Measurements from ENCODE around the gene ADGRD1. TPM values are rescaled to one million over a fixed set of nuclear protein-coding genes. Genes with fewer than 3 reads are reported as not detected.

ADGRD1 gene
- total RNA-seq, 1 donor from 2014 or later: 11.0 TPM

GRCh38 chr12:131000000-131000486, 46.3 kb downstream of the ADGRD1 start:
- TF ChIP-seq CTCF (conservative IDR thresholded peaks at IDR 0.05): no peak
- no peak overlapping the region for H3K4me3 Mint-ChIP-seq
- no peak for DNase-seq (ENCODE audit: extremely low spot score, unreplicated experiment)
- H3K9me3 Mint-ChIP-seq: peaks cover 4% of the 10 kb centered on the region
- no peaks in the 10 kb centered on the region for H3K36me3 Mint-ChIP-seq
- H3K4me1 Mint-ChIP-seq (ENCODE audit: unreplicated experiment): no peaks in the 10 kb centered on the region
- H3K27me3 Mint-ChIP-seq: no peaks in the 10 kb centered on the region
- no peak overlapping the region for H3K27ac Mint-ChIP-seq

GRCh38 chr12:131001493-131001892, 47.8 kb downstream of the ADGRD1 start:
- Mint-ChIP-seq H3K9me3 (peaks cover 4% of the 10 kb centered on the region), H3K4me3 (no peak overlapping the region), H3K36me3 (no peaks in the 10 kb centered on the region), H3K27me3 (no peaks in the 10 kb centered on the region), H3K27ac (no peak overlapping the region), H3K4me1 (ENCODE audit: unreplicated experiment) (no peaks in the 10 kb centered on the region)
- TF ChIP-seq CTCF (conservative IDR thresholded peaks at IDR 0.05): no peak
- DNase-seq (ENCODE audit: extremely low spot score, unreplicated experiment): no peak

- no peak for TF ChIP-seq CTCF (conservative IDR thresholded peaks at IDR 0.05)
- peaks cover 4% of the 10 kb centered on the region for H3K9me3 Mint-ChIP-seq
Measured at GRCh38 chr12:131002216-131002631, 48.5 kb downstream of the ADGRD1 start.

GRCh38 chr12:131003036-131003715, 49.5 kb downstream of the ADGRD1 start:
- H3K27me3 Mint-ChIP-seq: peaks cover 4% of the 10 kb centered on the region
- no peak for TF ChIP-seq CTCF (conservative IDR thresholded peaks at IDR 0.05)
- H3K4me3 Mint-ChIP-seq: peak overlapping the region; percentile 41
- H3K27ac Mint-ChIP-seq: no peak overlapping the region
- H3K4me1 Mint-ChIP-seq (ENCODE audit: unreplicated experiment): peaks cover 15% of the 10 kb centered on the region
- H3K9me3 Mint-ChIP-seq: peaks cover 4% of the 10 kb centered on the region
- no peaks in the 10 kb centered on the region for H3K36me3 Mint-ChIP-seq
- no peak for DNase-seq (ENCODE audit: extremely low spot score, unreplicated experiment)

More at GRCh38 chr12:131002216-131002631, 48.5 kb downstream of the ADGRD1 start:
- H3K36me3 Mint-ChIP-seq: no peaks in the 10 kb centered on the region
- no peak overlapping the region for H3K4me3 Mint-ChIP-seq
- peaks cover 4% of the 10 kb centered on the region for H3K27me3 Mint-ChIP-seq
- H3K4me1 Mint-ChIP-seq (ENCODE audit: unreplicated experiment): peaks cover 5% of the 10 kb centered on the region
- no peak for DNase-seq (ENCODE audit: extremely low spot score, unreplicated experiment)
- H3K27ac Mint-ChIP-seq: no peak overlapping the region

GRCh38 chr12:131003716-131004045, 50.0 kb downstream of the ADGRD1 start:
- Mint-ChIP-seq H3K27me3 (peaks cover 4% of the 10 kb centered on the region), H3K27ac (no peak overlapping the region), H3K36me3 (no peaks in the 10 kb centered on the region), H3K4me1 (ENCODE audit: unreplicated experiment) (peaks cover 17% of the 10 kb centered on the region), H3K9me3 (peaks cover 4% of the 10 kb centered on the region), H3K4me3 (peak overlapping the region; percentile 41)
- no peak for DNase-seq (ENCODE audit: extremely low spot score, unreplicated experiment)
- no peak for TF ChIP-seq CTCF (conservative IDR thresholded peaks at IDR 0.05)
